Measurements from ENCODE around the gene PRR22. TPM values are rescaled to one million over a fixed set of nuclear protein-coding genes. Genes with fewer than 3 reads are reported as not detected.

The PRR22 gene
- total and polyA plus RNA-seq, 9 of the 15 experiments (the other 6 are each of a cell fraction or from before 2014, with no cell fraction given), result 0.03 to 12.0 (median 2.0) TPM; not detected in 1

DNA sequence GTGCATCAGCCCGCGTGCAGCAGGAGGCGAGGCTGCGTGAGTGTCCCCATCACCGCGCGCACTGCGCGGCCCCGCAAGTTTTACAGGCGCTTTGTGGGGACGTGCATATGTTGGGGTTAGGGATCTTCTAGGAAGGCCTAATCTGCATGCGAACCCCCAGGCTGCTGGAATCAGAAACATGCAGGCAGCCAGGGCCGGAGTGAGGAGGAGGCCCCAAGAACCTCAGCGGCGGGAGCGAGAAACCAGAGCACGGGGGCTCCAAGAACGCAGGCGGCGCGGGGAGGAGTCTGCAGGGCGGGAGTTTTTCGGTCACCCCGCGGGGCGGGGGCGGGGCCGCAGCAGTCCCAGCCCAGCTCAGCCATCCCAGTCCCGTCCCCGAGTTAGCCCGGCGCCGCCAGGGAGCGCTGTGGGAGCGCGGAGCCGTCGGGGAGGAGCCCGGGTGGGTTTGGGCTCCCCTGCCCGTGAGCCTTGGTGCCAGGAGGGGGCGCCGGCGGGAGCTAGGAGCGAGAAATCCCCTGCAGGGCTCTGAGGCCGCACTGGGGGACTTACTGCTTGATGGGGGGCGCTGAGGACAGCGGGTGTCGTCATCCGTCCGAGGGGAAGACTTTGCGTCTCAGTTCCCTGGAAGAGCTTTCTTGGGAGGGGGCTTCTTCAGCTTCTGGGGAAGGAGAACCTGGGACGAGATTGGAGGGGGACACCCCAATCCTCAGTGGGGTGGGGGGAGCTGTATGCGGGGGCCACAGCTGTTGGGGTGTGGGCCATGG, 19.4 kb upstream of the PRR22 start (continued):
- TF ChIP-seq, protein P1, sequence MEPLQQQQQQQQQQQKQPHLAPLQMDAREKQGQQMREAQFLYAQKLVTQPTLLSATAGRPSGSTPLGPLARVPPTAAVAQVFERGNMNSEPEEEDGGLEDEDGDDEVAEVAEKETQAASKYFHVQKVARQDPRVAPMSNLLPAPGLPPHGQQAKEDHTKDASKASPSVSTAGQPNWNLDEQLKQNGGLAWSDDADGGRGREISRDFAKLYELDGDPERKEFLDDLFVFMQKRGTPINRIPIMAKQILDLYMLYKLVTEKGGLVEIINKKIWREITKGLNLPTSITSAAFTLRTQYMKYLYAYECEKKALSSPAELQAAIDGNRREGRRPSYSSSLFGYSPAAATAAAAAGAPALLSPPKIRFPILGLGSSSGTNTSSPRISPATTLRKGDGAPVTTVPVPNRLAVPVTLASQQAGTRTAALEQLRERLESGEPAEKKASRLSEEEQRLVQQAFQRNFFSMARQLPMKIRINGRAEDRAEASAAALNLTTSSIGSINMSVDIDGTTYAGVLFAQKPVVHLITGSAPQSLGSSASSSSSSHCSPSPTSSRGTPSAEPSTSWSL (CRISPR knock-in tag; IDR thresholded peaks at IDR 0.05; ENCODE audit: borderline replicate concordance), result no peak
- TF ChIP-seq ZNF384 (IDR thresholded peaks at IDR 0.05; ENCODE audit: low read depth, low read length) (peak; percentile 30; the same call in 1 of the 2 replicates), ATF1 (CRISPR knock-in tag; IDR thresholded peaks at IDR 0.05) (no peak), ATF1 (tag; IDR thresholded peaks at IDR 0.05) (peak; percentile 58)
- TF ChIP-seq, protein P2, sequence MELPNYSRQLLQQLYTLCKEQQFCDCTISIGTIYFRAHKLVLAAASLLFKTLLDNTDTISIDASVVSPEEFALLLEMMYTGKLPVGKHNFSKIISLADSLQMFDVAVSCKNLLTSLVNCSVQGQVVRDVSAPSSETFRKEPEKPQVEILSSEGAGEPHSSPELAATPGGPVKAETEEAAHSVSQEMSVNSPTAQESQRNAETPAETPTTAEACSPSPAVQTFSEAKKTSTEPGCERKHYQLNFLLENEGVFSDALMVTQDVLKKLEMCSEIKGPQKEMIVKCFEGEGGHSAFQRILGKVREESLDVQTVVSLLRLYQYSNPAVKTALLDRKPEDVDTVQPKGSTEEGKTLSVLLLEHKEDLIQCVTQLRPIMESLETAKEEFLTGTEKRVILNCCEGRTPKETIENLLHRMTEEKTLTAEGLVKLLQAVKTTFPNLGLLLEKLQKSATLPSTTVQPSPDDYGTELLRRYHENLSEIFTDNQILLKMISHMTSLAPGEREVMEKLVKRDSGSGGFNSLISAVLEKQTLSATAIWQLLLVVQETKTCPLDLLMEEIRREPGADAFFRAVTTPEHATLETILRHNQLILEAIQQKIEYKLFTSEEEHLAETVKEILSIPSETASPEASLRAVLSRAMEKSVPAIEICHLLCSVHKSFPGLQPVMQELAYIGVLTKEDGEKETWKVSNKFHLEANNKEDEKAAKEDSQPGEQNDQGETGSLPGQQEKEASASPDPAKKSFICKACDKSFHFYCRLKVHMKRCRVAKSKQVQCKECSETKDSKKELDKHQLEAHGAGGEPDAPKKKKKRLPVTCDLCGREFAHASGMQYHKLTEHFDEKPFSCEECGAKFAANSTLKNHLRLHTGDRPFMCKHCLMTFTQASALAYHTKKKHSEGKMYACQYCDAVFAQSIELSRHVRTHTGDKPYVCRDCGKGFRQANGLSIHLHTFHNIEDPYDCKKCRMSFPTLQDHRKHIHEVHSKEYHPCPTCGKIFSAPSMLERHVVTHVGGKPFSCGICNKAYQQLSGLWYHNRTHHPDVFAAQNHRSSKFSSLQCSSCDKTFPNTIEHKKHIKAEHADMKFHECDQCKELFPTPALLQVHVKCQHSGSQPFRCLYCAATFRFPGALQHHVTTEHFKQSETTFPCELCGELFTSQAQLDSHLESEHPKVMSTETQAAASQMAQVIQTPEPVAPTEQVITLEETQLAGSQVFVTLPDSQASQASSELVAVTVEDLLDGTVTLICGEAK (IDR thresholded peaks at IDR 0.05), result no peak; the same call in 1 of the 2 replicates
- TF ChIP-seq, protein P2 (CRISPR knock-in tag; IDR thresholded peaks at IDR 0.05), result peak; percentile 63
- TF ChIP-seq, protein P3, sequence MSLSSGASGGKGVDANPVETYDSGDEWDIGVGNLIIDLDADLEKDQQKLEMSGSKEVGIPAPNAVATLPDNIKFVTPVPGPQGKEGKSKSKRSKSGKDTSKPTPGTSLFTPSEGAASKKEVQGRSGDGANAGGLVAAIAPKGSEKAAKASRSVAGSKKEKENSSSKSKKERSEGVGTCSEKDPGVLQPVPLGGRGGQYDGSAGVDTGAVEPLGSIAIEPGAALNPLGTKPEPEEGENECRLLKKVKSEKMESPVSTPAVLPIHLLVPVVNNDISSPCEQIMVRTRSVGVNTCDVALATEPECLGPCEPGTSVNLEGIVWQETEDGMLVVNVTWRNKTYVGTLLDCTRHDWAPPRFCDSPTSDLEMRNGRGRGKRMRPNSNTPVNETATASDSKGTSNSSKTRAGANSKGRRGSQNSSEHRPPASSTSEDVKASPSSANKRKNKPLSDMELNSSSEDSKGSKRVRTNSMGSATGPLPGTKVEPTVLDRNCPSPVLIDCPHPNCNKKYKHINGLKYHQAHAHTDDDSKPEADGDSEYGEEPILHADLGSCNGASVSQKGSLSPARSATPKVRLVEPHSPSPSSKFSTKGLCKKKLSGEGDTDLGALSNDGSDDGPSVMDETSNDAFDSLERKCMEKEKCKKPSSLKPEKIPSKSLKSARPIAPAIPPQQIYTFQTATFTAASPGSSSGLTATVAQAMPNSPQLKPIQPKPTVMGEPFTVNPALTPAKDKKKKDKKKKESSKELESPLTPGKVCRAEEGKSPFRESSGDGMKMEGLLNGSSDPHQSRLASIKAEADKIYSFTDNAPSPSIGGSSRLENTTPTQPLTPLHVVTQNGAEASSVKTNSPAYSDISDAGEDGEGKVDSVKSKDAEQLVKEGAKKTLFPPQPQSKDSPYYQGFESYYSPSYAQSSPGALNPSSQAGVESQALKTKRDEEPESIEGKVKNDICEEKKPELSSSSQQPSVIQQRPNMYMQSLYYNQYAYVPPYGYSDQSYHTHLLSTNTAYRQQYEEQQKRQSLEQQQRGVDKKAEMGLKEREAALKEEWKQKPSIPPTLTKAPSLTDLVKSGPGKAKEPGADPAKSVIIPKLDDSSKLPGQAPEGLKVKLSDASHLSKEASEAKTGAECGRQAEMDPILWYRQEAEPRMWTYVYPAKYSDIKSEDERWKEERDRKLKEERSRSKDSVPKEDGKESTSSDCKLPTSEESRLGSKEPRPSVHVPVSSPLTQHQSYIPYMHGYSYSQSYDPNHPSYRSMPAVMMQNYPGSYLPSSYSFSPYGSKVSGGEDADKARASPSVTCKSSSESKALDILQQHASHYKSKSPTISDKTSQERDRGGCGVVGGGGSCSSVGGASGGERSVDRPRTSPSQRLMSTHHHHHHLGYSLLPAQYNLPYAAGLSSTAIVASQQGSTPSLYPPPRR (CRISPR knock-in tag; IDR thresholded peaks at IDR 0.05; ENCODE audit: borderline replicate concordance), result peak; percentile 72; the same call in 1 of the 2 replicates
- TF ChIP-seq, protein P4, sequence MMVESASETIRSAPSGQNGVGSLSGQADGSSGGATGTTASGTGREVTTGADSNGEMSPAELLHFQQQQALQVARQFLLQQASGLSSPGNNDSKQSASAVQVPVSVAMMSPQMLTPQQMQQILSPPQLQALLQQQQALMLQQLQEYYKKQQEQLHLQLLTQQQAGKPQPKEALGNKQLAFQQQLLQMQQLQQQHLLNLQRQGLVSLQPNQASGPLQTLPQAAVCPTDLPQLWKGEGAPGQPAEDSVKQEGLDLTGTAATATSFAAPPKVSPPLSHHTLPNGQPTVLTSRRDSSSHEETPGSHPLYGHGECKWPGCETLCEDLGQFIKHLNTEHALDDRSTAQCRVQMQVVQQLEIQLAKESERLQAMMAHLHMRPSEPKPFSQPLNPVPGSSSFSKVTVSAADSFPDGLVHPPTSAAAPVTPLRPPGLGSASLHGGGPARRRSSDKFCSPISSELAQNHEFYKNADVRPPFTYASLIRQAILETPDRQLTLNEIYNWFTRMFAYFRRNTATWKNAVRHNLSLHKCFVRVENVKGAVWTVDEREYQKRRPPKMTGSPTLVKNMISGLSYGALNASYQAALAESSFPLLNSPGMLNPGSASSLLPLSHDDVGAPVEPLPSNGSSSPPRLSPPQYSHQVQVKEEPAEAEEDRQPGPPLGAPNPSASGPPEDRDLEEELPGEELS (CRISPR knock-in tag; IDR thresholded peaks at IDR 0.05; ENCODE audit: borderline replicate concordance), result peak; percentile 100

All from K562 (cell line).